GM12878 (cell line): ENCODE data around the gene KRTAP5-8. TPM values are rescaled to one million over a fixed set of nuclear protein-coding genes. Genes with fewer than 3 reads are reported as not detected.

ENCODE experiments used
- ATAC-seq: fragments of 200-7000 bp; cut with Tn5 transposase; 3 replicates; pipeline ENCODE4 v1.9.1; 2020; ENCODE audit warnings: mild to moderate bottlenecking, moderate library complexity
- BruUV-seq: library from RNA; stranded (reverse); fragments of 400-500 nt; replicated peaks from 2 replicates; lab custom pipeline; 2021; lab: Mats Ljungman, UMichigan
- CTCF ChIA-PET: fragments of 300-600 bp; sonication (Branson Sonifier 250); formaldehyde crosslinking; extraction: SDS; loops from one replicate; lab custom pipeline; 2021; ENCODE audit warnings: inconsistent platforms; lab: Yijun Ruan, JAX
- POLR2A ChIA-PET: fragments of 350-600 bp; formaldehyde crosslinking; extraction: SDS; loops from one replicate; lab custom pipeline; 2021; ENCODE audit warnings: inconsistent platforms; lab: Charles Lee
- RAD21 ChIA-PET: fragments of 300-600 bp; sonication (Branson Sonifier 250); formaldehyde crosslinking; loops from one replicate; lab custom pipeline; 2023; ENCODE audit warnings: antibody characterized with exemption; ENCODE audit not compliant: unreplicated experiment; lab: Charles Lee
- SMC1A ChIA-PET: fragments of 300-600 bp; sonication (Branson Sonifier 250); formaldehyde crosslinking; loops from one replicate; lab custom pipeline; 2023; ENCODE audit not compliant: unreplicated experiment, uncharacterized antibody; lab: Charles Lee
- DNase-seq: peaks from one replicate; pipeline ENCODE4 v3.0.0-alpha.2; 2011; ENCODE audit warnings: low read depth, low spot score
- FAIRE-seq: peaks from 3 replicates; lab custom pipeline; 2011; peaks lifted over from hg19 to GRCh38; lab: Jason Lieb, UNC
- H2AFZ ChIP-seq: 2 replicates; pipeline ENCODE4 v1.6.0; 2011; ENCODE audit warnings: low read depth, low read length, control low read depth; ENCODE audit not compliant: control insufficient read depth
- H3K27ac ChIP-seq: 2 replicates; pipeline ENCODE4 v1.5.1; 2011; ENCODE audit warnings: control low read depth; ENCODE audit not compliant: control insufficient read depth, insufficient read depth
- H3K27me3 ChIP-seq, 2 experiments: replicated peaks in 1 of 2; 2 replicates each; pipeline versions ENCODE4 v1.6.0 to v1.6.1; 2011; ENCODE audit warnings: low read length in 1 of 2; ENCODE audit not compliant: control insufficient read depth in 2 of 2, insufficient read depth in 2 of 2
- H3K36me3 ChIP-seq, 2 experiments: 2 replicates each; pipeline ENCODE4 v1.5.1; 2011; ENCODE audit warnings: low read length in 1 of 2; ENCODE audit not compliant: control insufficient read depth in 2 of 2, insufficient read depth in 2 of 2
- H3K4me1 ChIP-seq: 2 replicates; pipeline ENCODE4 v1.6.1; 2011; ENCODE audit warnings: mild to moderate bottlenecking, low read length, moderate library complexity, mixed read lengths; ENCODE audit not compliant: control insufficient read depth, insufficient read depth
- H3K4me2 ChIP-seq: 2 replicates; pipeline ENCODE4 v1.6.0; 2011; ENCODE audit warnings: control low read depth; ENCODE audit not compliant: control insufficient read depth, insufficient read depth
- H3K4me3 ChIP-seq: fragments of 200-600 bp; sonication (generic); 2 replicates; pipeline ENCODE4 v1.5.1; 2016
- H3K79me2 ChIP-seq: 2 replicates; pipeline ENCODE4 v1.6.0; 2011; ENCODE audit warnings: low read length; ENCODE audit not compliant: control insufficient read depth, insufficient read depth
- H3K9ac ChIP-seq: 2 replicates; pipeline ENCODE4 v1.8.0; 2011; ENCODE audit warnings: low read length, control low read depth, mixed read lengths; ENCODE audit not compliant: control insufficient read depth, insufficient read depth
- H3K9me3 ChIP-seq: replicated peaks from 3 replicates; pipeline ENCODE4 v1.5.1; 2011; ENCODE audit warnings: mild to moderate bottlenecking, low read length; ENCODE audit not compliant: control insufficient read depth, insufficient read depth
- H4K20me1 ChIP-seq: 2 replicates; pipeline ENCODE4 v1.6.0; 2011; ENCODE audit not compliant: control insufficient read depth, insufficient read depth
- BACH1 ChIP-seq: fragments of 450-650 bp; IDR thresholded peaks from 2 replicates; pipeline ENCODE4 v1.6.1; 2017; ENCODE audit warnings: mild to moderate bottlenecking, borderline replicate concordance
- IKZF2 ChIP-seq, 2 experiments: fragments of 450-650 bp; IDR thresholded peaks; 2 replicates each; pipeline ENCODE4 v1.6.1; 2017; ENCODE audit warnings: mild to moderate bottlenecking in 2 of 2, moderate library complexity in 2 of 2
- LARP7 ChIP-seq: fragments of 450-650 bp; IDR thresholded peaks from 2 replicates; pipeline ENCODE4 v1.6.1; 2017; ENCODE audit warnings: mild to moderate bottlenecking
- NR2F1 ChIP-seq: fragments of 450-650 bp; conservative IDR thresholded peaks from 2 replicates; pipeline ENCODE4 v1.6.1; 2017; ENCODE audit warnings: mild to moderate bottlenecking
- PAX8 ChIP-seq: fragments of 450-650 bp; IDR thresholded peaks from 2 replicates; pipeline ENCODE4 v1.6.1; 2017; ENCODE audit warnings: mild to moderate bottlenecking, moderate library complexity
- SIX5 ChIP-seq: IDR thresholded peaks from 2 replicates; pipeline ENCODE4 v1.6.1; 2011; ENCODE audit warnings: mild to moderate bottlenecking, low read depth, low read length, moderate library complexity; ENCODE audit not compliant: severe bottlenecking
- ZBED1 ChIP-seq: IDR thresholded peaks from 2 replicates; pipeline ENCODE4 v1.6.1; 2016; ENCODE audit warnings: borderline replicate concordance
- WGBS: methylation state at CpG from one replicate; pipeline ENCODE4 v1.1.6; 2016; ENCODE audit warnings: low lambda C conversion rate; ENCODE audit not compliant: insufficient replicate concordance, insufficient coverage; ENCODE audit errors: missing lambda C conversion rate; 5-methylcytosine and 5-hydroxymethylcytosine counted together
- in situ Hi-C: fragments of 300-500 bp; cut with MboI; formaldehyde crosslinking; loops from 9 replicates; pipeline ENCODE4 v1.14.3; 2018; ENCODE audit warnings: mixed read lengths
- intact Hi-C: fragments of 100-400 bp; cut with micrococcal nuclease; formaldehyde crosslinking; loops from one replicate; pipeline ENCODE4 v1.14.2; 2022; ENCODE audit not compliant: unreplicated experiment
- polyA plus RNA-seq, 11 experiments: library from polyadenylated mRNA; depleted of rRNA in 4 of 11; unstranded in 6 of 11; stranded (reverse) in 5 of 11; fragments of >200 nt; fragmentation: Nextera tagmentation in 4 of 11; fragmentation: Illumina TruSeq in 1 of 11; extraction: Ambion mirVana in 4 of 11; extraction: Trizol in 1 of 11; gene quantifications; 1 replicate in 1 of 11; 2 replicates in 10 of 11; pipeline versions ENCODE4 v1.2.1 to v1.2.3, GENCODE V29; 2011 to 2016; ENCODE audit warnings: inconsistent platforms in 2 of 11, missing spikeins in 2 of 11, low read depth in 1 of 11
- total RNA-seq, 4 experiments: library from RNA; depleted of rRNA in 3 of 4; stranded (reverse); fragments of >200 nt in 3 of 4; fragmentation: Illumina TruSeq in 1 of 4; extraction: Trizol in 1 of 4; gene quantifications; 2 replicates each; pipeline versions ENCODE4 v1.2.1 to v1.2.3, GENCODE V29; 2013 to 2021
- TF ChIP-seq, protein P1 (sequence below): fragments of 450-650 bp; IDR thresholded peaks from 2 replicates; pipeline ENCODE4 v1.6.1; 2018; ENCODE audit warnings: mild to moderate bottlenecking, low read depth, moderate library complexity; ENCODE audit not compliant: partially characterized antibody
- TF ChIP-seq, protein P2 (sequence below): fragments of 450-650 bp; formaldehyde crosslinking; IDR thresholded peaks from 2 replicates; pipeline ENCODE4 v1.4.0; 2020; ENCODE audit warnings: mild to moderate bottlenecking, moderate library complexity
- TF ChIP-seq, protein P3 (sequence below), 3 experiments: IDR thresholded peaks in 2 of 3; conservative IDR thresholded peaks in 1 of 3; 2 replicates each; pipeline ENCODE4 v1.5.1; 2011; ENCODE audit warnings: low read depth in 3 of 3, low read length in 3 of 3, mild to moderate bottlenecking in 3 of 3, control low read depth in 2 of 3, moderate library complexity in 2 of 3, inconsistent platforms in 1 of 3, mixed read lengths in 1 of 3; ENCODE audit not compliant: control insufficient read depth in 2 of 3, insufficient read depth in 1 of 3; ENCODE audit errors: extremely low read depth in 1 of 3

KRTAP5-8 gene
- total and polyA plus RNA-seq, 10 of the 15 experiments (the other 5 are each of a cell fraction or from before 2014, with no cell fraction given): 0.07 to 0.36 (median 0.13) TPM; not detected in 6

DNA sequence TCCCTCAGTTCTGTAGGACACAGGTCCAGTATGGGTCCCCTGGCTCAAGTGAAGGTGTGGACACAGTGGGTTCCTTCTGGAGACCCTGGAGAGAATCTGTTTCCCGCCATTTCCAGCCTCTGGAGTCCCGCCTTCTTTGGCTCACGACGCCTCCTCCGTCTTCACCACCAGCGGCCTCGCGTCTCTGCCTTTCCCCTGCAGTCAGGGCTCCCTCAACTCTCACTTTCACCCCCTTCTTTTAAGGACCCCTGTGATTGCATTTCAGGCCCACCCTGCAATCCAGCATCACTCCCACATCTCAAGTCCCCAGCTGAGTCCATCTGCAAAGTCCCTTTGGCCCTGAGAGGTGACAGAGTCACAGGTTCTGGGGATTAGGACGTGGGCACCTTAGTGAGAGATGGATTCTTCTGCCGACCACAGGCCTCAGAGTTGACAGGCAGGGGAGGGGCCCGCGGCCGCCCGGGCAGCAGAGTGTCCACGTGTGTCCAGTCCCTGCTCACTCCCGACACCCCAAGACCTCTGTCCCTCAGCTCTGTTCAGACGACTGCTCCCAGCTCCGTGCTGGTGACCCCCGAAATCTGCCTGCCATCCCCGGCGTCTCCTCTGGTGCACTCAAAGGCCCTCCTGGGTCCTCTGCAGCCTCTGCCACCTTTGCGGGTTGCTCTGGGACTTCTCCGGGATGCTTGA is 47.6 kb upstream of the KRTAP5-8 start:
- in situ Hi-C loops (no loop called here), intact Hi-C loops (no loop called here)
- Histone ChIP-seq H3K9me3 (no peaks in the 10 kb centered on the region; the same call in 2 of the 3 replicates), H3K36me3 (peaks cover 19 to 21% of the 10 kb centered on the region in 2 experiments), H3K27me3 (no peaks in the 10 kb centered on the region), H3K9ac (no peak overlapping the region), H3K4me3 (no peak overlapping the region), H3K27ac (no peak overlapping the region), H3K4me1 (peaks cover 11% of the 10 kb centered on the region), H2AFZ (no peak overlapping the region), H3K79me2 (no peaks in the 10 kb centered on the region), H3K4me2 (no peak overlapping the region), H4K20me1 (no peaks in the 10 kb centered on the region)
- ChIA-PET SMC1A (interaction anchor here (1.4 kb wide), 1 partner anchor 40 kb away, joined by 3 read pairs; no protein-coding TSS in a partner anchor), RAD21 (no interaction called here), POLR2A (no interaction called here), CTCF (interaction anchor here (0.6 kb wide), 1 partner anchor 716 kb away, joined by 3 read pairs; no protein-coding TSS in a partner anchor)
- FAIRE-seq: no peak
- no TSS peak for BruUV-seq
- ATAC-seq: no peak
- 97% methylated on average over 22 of the region's 23 CpGs for WGBS
- DNase-seq: no peak
- TF ChIP-seq, protein P1, sequence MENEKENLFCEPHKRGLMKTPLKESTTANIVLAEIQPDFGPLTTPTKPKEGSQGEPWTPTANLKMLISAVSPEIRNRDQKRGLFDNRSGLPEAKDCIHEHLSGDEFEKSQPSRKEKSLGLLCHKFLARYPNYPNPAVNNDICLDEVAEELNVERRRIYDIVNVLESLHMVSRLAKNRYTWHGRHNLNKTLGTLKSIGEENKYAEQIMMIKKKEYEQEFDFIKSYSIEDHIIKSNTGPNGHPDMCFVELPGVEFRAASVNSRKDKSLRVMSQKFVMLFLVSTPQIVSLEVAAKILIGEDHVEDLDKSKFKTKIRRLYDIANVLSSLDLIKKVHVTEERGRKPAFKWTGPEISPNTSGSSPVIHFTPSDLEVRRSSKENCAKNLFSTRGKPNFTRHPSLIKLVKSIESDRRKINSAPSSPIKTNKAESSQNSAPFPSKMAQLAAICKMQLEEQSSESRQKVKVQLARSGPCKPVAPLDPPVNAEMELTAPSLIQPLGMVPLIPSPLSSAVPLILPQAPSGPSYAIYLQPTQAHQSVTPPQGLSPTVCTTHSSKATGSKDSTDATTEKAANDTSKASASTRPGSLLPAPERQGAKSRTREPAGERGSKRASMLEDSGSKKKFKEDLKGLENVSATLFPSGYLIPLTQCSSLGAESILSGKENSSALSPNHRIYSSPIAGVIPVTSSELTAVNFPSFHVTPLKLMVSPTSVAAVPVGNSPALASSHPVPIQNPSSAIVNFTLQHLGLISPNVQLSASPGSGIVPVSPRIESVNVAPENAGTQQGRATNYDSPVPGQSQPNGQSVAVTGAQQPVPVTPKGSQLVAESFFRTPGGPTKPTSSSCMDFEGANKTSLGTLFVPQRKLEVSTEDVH: no peak
- TF ChIP-seq, protein P2, sequence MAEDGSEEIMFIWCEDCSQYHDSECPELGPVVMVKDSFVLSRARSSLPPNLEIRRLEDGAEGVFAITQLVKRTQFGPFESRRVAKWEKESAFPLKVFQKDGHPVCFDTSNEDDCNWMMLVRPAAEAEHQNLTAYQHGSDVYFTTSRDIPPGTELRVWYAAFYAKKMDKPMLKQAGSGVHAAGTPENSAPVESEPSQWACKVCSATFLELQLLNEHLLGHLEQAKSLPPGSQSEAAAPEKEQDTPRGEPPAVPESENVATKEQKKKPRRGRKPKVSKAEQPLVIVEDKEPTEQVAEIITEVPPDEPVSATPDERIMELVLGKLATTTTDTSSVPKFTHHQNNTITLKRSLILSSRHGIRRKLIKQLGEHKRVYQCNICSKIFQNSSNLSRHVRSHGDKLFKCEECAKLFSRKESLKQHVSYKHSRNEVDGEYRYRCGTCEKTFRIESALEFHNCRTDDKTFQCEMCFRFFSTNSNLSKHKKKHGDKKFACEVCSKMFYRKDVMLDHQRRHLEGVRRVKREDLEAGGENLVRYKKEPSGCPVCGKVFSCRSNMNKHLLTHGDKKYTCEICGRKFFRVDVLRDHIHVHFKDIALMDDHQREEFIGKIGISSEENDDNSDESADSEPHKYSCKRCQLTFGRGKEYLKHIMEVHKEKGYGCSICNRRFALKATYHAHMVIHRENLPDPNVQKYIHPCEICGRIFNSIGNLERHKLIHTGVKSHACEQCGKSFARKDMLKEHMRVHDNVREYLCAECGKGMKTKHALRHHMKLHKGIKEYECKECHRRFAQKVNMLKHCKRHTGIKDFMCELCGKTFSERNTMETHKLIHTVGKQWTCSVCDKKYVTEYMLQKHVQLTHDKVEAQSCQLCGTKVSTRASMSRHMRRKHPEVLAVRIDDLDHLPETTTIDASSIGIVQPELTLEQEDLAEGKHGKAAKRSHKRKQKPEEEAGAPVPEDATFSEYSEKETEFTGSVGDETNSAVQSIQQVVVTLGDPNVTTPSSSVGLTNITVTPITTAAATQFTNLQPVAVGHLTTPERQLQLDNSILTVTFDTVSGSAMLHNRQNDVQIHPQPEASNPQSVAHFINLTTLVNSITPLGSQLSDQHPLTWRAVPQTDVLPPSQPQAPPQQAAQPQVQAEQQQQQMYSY (CRISPR knock-in tag): no peak
- TF ChIP-seq SIX5 (no peak), NR2F1 (no peak), LARP7 (no peak), ZBED1 (no peak), BACH1 (no peak), IKZF2 (IDR thresholded peaks at IDR 0.05) (no peak), PAX8 (no peak)
- TF ChIP-seq, protein P3, sequence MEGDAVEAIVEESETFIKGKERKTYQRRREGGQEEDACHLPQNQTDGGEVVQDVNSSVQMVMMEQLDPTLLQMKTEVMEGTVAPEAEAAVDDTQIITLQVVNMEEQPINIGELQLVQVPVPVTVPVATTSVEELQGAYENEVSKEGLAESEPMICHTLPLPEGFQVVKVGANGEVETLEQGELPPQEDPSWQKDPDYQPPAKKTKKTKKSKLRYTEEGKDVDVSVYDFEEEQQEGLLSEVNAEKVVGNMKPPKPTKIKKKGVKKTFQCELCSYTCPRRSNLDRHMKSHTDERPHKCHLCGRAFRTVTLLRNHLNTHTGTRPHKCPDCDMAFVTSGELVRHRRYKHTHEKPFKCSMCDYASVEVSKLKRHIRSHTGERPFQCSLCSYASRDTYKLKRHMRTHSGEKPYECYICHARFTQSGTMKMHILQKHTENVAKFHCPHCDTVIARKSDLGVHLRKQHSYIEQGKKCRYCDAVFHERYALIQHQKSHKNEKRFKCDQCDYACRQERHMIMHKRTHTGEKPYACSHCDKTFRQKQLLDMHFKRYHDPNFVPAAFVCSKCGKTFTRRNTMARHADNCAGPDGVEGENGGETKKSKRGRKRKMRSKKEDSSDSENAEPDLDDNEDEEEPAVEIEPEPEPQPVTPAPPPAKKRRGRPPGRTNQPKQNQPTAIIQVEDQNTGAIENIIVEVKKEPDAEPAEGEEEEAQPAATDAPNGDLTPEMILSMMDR (IDR thresholded peaks at IDR 0.05 in 2 of 3, conservative IDR thresholded peaks at IDR 0.05 in 1 of 3; ENCODE audit: control insufficient read depth in 2 of 3, extremely low read depth in 1 of 3, insufficient read depth in 1 of 3, low read depth in 3 of 3, low read length in 3 of 3): no peak
